ENCODE data around the gene ARHGAP15.

The ARHGAP15 gene

GRCh38 chr2:143354050-143354750 is 225.0 kb downstream of the ARHGAP15 start:
- no peak for DNase-seq

DNA sequence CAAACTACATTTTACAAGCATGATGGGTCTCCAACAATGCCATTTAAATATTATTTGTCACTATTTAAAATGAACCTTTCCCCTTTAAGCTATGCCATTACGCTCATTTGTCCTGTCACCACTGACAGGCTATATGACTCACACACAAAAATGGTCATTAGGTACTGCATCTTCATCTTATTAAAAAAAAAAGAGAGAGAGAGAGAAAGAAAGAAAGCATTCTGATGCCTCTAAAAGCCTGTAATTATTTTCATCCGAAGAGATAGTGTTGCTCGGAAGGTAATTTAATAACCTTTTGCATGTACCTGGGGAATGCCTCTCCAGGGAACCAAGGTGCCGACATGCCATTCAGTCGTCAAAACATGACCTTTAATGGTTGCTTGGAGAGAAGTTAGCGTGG is 226.7 kb downstream of the ARHGAP15 start:
- no peak for DNase-seq

- no peak for DNase-seq
Measured at GRCh38 chr2:143356336-143356735, 227.1 kb downstream of the ARHGAP15 start.

DNA sequence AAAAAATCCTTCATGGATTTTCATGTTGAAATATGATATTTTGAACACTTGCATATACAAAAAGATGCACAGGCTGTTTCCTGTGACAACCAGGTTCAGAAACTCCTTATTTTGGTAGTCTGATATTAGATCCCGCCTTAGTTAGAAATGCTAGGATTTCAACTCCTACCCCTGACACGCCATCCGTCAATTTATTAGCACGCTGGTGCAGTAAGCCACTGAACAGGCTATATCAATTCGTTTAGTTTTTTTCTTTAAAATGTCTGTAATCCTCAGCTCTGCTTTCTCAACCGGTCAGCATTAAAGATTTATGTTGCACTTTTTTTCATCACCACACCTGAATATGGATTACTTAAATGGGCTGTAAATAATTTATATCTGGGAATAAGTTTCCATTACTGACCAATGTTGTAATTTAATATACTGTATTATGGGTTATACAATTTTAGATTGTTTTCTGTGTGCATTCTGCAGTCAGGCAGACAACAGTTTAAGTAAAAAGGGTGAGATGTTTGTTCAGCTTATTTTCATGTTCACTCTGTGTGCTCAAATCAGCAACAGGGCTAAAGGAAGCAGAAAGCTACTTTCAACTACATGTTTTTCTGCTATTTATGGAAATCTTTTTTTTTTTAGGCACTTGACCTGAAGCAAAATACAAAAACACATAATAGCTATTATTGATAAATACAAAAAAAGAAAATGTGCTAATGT is 227.7 kb downstream of the ARHGAP15 start:
- no peak for DNase-seq

GRCh38 chr2:143357966-143358365 is 228.7 kb downstream of the ARHGAP15 start:
- no peak for DNase-seq

GRCh38 chr2:143361346-143361745 is 232.1 kb downstream of the ARHGAP15 start:
- DNase-seq = no peak

GRCh38 chr2:143371616-143372015 is 242.4 kb downstream of the ARHGAP15 start:
- DNase-seq = no peak

GRCh38 chr2:143375384-143375880 is 246.2 kb downstream of the ARHGAP15 start:
- no peak for DNase-seq

GRCh38 chr2:143378996-143379395 is 249.8 kb downstream of the ARHGAP15 start:
- no peak for DNase-seq

- no peak for DNase-seq
Measured at GRCh38 chr2:143379955-143380354, 250.7 kb downstream of the ARHGAP15 start.

DNA sequence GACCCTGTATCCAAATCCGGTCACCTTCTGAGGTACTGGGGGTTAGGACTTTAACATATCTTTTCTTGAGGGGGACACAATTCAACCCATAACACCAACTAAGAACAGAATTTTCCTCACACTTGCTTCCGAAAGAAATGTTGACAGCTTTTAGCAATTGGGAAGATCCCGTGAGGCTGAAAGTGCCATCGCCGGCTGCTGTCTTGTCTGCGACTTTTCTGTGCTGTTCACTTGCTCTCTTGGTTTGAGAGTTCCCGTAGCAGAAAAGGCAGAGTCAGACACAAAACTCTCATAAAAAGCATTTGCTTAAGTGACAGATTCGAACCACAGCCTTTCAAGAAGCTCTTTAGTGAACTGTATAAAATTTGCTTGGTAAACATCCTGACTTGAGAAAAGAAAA is 253.4 kb downstream of the ARHGAP15 start:
- DNase-seq = no peak

DNA sequence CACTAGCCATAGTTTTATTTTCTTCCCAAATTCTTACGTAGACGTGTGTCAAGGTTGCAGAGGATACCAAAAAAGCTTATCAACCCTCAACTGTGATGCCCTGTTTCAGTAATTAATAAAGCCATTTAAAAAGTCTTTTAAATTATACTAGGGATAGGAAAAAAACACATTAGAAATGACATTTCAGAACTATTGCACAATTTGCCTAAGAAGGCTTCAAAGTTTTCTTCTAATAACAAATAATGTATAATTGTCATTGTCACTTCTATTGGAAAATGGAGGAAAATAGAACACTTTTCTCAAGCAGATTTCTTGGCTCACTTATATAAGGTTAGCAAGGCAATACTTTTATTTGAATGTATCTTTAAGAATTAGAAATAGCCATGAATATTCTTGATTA is 253.8 kb downstream of the ARHGAP15 start:
- DNase-seq = no peak

DNA sequence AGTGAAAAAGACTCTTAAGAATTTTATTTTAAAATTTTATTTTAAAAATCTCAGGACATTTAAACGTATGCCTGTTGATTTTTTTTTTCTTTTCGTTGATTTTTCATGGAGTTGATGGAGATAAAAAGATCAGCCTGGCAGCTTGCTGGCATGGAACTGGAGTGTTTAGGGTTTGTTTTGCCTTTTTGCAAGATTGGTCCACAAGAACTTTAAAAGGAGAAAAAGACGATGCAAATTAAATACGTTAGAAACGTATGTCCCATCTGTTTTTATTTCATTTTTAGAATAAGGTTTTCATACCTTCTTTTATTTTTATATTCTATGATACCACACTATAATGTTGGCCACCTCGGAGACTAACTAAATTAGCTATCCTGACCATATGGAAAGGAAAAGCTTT is 254.9 kb downstream of the ARHGAP15 start:
- DNase-seq = no peak

- no peak for DNase-seq
Measured at GRCh38 chr2:143390171-143390570, 261.0 kb downstream of the ARHGAP15 start.

- DNase-seq = no peak
Measured at GRCh38 chr2:143392358-143392757, 263.1 kb downstream of the ARHGAP15 start.

DNA sequence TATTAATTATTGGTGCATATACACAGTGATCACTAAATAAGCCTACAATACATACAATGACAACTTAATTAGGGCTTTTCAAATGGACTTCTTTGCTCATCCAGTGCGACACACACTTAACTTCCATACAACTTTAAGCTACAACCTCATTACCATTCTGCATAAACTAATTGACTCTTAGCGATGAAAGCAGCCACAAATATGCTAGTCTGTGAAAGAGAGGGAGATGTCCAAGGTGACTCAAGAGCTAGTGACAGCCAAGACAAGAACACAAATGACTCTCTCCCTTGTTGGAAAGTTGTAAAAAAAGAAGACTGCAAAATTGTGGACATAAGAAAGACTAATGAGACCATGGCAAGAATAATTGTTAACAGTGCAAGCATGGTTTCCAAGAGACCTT is 264.8 kb downstream of the ARHGAP15 start:
- DNase-seq = no peak

- no peak for DNase-seq
Measured at GRCh38 chr2:143397884-143398614, 268.8 kb downstream of the ARHGAP15 start.

DNA sequence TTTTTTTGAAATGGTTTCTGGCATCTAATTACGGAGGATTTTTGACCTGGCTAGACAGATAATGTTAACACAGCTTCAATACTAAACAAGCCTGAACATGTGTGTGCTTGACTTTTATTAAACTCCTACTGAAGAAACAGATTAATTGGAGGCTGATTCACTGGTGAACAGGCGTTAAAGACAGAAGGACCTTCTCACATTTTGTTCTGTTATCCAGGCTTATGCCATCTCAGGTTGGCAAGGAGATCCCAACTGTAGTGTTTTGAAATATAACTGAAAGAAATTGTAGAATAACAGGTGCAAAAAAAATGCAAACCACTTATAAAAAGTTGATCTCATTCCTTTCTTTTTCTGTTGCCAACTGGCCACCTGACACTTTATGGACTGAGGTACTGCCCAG is 269.6 kb downstream of the ARHGAP15 start:
- no peak for DNase-seq

- no peak for DNase-seq
Measured at GRCh38 chr2:143399631-143400069, 270.4 kb downstream of the ARHGAP15 start.

DNA sequence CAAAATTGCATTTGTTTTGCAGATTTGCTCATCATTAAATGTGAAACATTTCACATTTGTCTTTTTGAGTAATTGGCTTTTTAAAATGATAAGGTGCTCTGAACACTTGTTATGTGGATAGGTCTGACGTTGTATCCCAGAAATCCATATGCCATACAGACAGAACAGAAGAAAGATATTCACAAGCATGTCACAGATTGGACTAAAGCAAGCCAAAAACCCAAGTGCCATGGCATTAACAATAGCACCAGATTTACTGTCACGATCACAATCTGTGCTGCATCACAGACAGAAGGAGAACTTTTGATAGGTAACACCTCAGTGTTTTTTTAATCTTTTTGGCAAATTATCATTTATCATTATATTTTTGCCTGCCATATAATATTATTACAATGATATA is 272.6 kb downstream of the ARHGAP15 start:
- no peak for DNase-seq

- DNase-seq = no peak
Measured at GRCh38 chr2:143402451-143402850, 273.2 kb downstream of the ARHGAP15 start.

DNA sequence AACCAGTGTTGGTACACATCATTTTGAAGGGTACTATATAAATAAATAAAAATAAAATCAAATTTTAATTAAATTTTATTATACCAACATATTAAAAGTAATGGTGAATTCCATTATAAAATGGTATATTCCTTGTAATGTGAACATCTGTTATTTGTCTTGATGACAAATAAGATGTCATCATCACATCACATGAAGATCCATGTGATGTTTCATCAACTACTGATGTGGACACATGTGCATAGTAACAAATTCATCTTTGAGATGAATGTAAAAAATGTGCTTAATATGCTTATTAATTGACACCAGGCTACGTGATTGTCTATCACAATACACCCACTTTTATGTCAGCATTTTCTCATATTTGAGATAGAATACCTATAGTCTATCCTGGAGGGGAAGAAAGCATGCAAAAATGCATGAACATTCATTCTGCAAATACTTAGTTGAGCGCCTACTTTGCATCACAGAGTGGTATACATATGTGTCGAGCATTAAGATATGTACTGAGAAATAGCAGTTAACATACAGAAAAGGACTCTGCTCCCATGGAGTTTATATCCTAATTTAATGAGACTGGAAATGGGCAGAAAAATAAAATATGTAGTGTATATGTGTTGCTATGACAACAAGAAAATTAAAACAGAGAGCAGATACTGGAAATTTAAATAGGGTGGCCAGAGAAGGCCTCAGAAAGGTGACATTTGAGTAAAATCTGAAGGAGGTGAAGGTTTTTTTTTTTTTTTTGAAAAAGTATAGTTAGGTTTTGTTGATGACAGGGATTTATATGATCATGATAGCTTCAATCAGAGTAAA is 281.1 kb downstream of the ARHGAP15 start:
- DNase-seq = no peak

- DNase-seq = no peak
Measured at GRCh38 chr2:143415571-143415970, 286.4 kb downstream of the ARHGAP15 start.

Data from stimulated activated CD4-positive, alpha-beta T cell treated with anti-CD3 and anti-CD28 coated beads, Interleukin-1b, Interleukin-23, amount 100 ng/mL, for 48 hours (primary cell).